AG04449 (cell line): Measurements from ENCODE around the gene LPCAT1.

Experiments
- CTCF ChIA-PET: fragments of 350-600 bp; formaldehyde crosslinking; extraction: SDS; loops from one replicate; lab custom pipeline; 2021; ENCODE audit warnings: antibody characterized with exemption; lab: Yijun Ruan, JAX
- POLR2A ChIA-PET: fragments of 400-600, 350-600 bp; formaldehyde crosslinking; extraction: SDS; loops from one replicate; lab custom pipeline; 2020; ENCODE audit warnings: antibody characterized with exemption, inconsistent platforms; lab: Yijun Ruan, JAX
- DNase-seq: peaks from one replicate; pipeline ENCODE4 v3.0.0-alpha.2; 2010; ENCODE audit warnings: low read depth, low spot score
- H3K4me3 ChIP-seq: 2 replicates; pipeline ENCODE4 v1.5.1; 2011; ENCODE audit warnings: low read depth, mild to moderate bottlenecking, control low read depth, low read length
- TF ChIP-seq, protein P1 (sequence below): IDR thresholded peaks from one replicate; pipeline ENCODE4 v1.5.1; 2011; ENCODE audit warnings: mild to moderate bottlenecking, moderate library complexity, low read length, control low read depth, inconsistent platforms; ENCODE audit not compliant: insufficient read depth; ENCODE audit errors: missing control alignments

Gene LPCAT1

GRCh38 chr5:1470762-1471211, 53.0 kb downstream of the LPCAT1 start:
- ChIA-PET POLR2A (no interaction called here), CTCF (interaction anchor here (1.1 kb wide), 1 partner anchor 175 kb away, joined by 3 read pairs; no protein-coding TSS in a partner anchor)
- TF ChIP-seq, protein P1, sequence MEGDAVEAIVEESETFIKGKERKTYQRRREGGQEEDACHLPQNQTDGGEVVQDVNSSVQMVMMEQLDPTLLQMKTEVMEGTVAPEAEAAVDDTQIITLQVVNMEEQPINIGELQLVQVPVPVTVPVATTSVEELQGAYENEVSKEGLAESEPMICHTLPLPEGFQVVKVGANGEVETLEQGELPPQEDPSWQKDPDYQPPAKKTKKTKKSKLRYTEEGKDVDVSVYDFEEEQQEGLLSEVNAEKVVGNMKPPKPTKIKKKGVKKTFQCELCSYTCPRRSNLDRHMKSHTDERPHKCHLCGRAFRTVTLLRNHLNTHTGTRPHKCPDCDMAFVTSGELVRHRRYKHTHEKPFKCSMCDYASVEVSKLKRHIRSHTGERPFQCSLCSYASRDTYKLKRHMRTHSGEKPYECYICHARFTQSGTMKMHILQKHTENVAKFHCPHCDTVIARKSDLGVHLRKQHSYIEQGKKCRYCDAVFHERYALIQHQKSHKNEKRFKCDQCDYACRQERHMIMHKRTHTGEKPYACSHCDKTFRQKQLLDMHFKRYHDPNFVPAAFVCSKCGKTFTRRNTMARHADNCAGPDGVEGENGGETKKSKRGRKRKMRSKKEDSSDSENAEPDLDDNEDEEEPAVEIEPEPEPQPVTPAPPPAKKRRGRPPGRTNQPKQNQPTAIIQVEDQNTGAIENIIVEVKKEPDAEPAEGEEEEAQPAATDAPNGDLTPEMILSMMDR: no peak
- no peak for DNase-seq
- no peak overlapping the region for H3K4me3 ChIP-seq

GRCh38 chr5:1468629-1469527, 54.9 kb downstream of the LPCAT1 start:
- no peak overlapping the region for H3K4me3 ChIP-seq
- CTCF ChIA-PET: interaction anchor here (1.0 to 1.1 kb wide), 3 partner anchors 7 to 104 kb away, joined by 3 read pairs; no protein-coding TSS in a partner anchor
- no peak for DNase-seq
- TF ChIP-seq, protein P1: no peak
- POLR2A ChIA-PET: no interaction called here

DNA sequence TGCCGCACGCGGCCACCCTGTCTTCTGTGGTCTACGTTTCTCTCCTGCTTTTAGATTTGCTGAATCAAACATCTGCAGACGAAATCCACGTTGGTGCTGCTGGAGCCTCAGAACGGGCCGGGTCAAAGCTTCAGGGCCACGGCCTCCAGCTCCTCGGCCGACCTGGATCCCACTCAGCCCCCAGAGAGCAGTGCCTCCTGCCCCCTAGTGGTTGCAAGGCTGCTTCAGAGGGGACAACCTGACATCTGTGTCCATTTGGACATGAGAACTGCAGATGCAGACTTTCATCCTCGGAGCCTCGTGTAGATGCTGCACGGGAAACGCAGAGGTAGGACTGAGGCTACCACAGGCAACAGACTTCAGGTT, 55.5 kb downstream of the LPCAT1 start:
- DNase-seq: no peak
- ChIA-PET POLR2A (no interaction called here), CTCF (interaction anchor here (1.0 to 1.1 kb wide), 3 partner anchors 8 to 103 kb away, joined by 3 read pairs; no protein-coding TSS in a partner anchor)
- no peak overlapping the region for H3K4me3 ChIP-seq
- TF ChIP-seq, protein P1: peak; percentile 48

- CTCF ChIA-PET: interaction anchor here (1.0 kb wide), 2 partner anchors 9 to 102 kb away, joined by 3 read pairs; no protein-coding TSS in a partner anchor
Observed at GRCh38 chr5:1467341-1468246, 56.2 kb downstream of the LPCAT1 start.

GRCh38 chr5:1466631-1467265, 57.0 kb downstream of the LPCAT1 start:
- CTCF ChIA-PET: no interaction called here
- TF ChIP-seq, protein P1: no peak
- no peak overlapping the region for H3K4me3 ChIP-seq
- DNase-seq: no peak
- POLR2A ChIA-PET: interaction anchor here (0.6 kb wide), 1 partner anchor 513 kb away, joined by 3 read pairs; no protein-coding TSS in a partner anchor

More at GRCh38 chr5:1467341-1468246, 56.2 kb downstream of the LPCAT1 start:
- DNase-seq: no peak
- POLR2A ChIA-PET: interaction anchor here (0.6 kb wide), 1 partner anchor 513 kb away, joined by 3 read pairs; no protein-coding TSS in a partner anchor
- TF ChIP-seq, protein P1: no peak
- H3K4me3 ChIP-seq: no peak overlapping the region
